Measurements from ENCODE around the gene GRHL1. TPM values are rescaled to one million over a fixed set of nuclear protein-coding genes. Genes with fewer than 3 reads are reported as not detected.

The GRHL1 gene
- polyA plus RNA-seq, 1 experiment = 1.7 TPM

- no peak for TF ChIP-seq CTCF (IDR thresholded peaks at IDR 0.05; ENCODE audit: insufficient read depth, low read depth, low read length)
- ChIA-PET POLR2A (no interaction called here), CTCF (interaction anchor here (0.8 to 1.2 kb wide), 2 partner anchors 14 to 222 kb away, joined by 3 to 4 read pairs; no protein-coding TSS in a partner anchor)
- no peak overlapping the region for H3K4me3 ChIP-seq (ENCODE audit: low read depth, low read length)
- no peaks in the 10 kb centered on the region for H3K36me3 ChIP-seq (ENCODE audit: control insufficient read depth, insufficient read depth, low read length)
- DNase-seq (ENCODE audit: low read depth) = no peak
- peaks cover 4% of the 10 kb centered on the region; the same call in 1 of the 2 replicates for H3K27me3 ChIP-seq (ENCODE audit: control insufficient read depth, insufficient read depth, low read length)
Measured at GRCh38 chr2:10022445-10022844, 71.0 kb downstream of the GRHL1 start.

- Histone ChIP-seq H3K36me3 (ENCODE audit: control insufficient read depth, insufficient read depth, low read length) (no peaks in the 10 kb centered on the region), H3K4me3 (ENCODE audit: low read depth, low read length) (no peak overlapping the region), H3K27me3 (ENCODE audit: control insufficient read depth, insufficient read depth, low read length) (peaks cover 3% of the 10 kb centered on the region; the same call in 1 of the 2 replicates)
- ChIA-PET CTCF (interaction anchor here (0.8 kb wide), 1 partner anchor 13 kb away, joined by 3 read pairs; no protein-coding TSS in a partner anchor), POLR2A (no interaction called here)
- TF ChIP-seq CTCF (IDR thresholded peaks at IDR 0.05; ENCODE audit: insufficient read depth, low read depth, low read length) = 0 out of 2 replicates have a peak, but pooled peaks have one; percentile 3
- DNase-seq (ENCODE audit: low read depth) = no peak
Measured at GRCh38 chr2:10022966-10023662, 71.6 kb downstream of the GRHL1 start.

DNA sequence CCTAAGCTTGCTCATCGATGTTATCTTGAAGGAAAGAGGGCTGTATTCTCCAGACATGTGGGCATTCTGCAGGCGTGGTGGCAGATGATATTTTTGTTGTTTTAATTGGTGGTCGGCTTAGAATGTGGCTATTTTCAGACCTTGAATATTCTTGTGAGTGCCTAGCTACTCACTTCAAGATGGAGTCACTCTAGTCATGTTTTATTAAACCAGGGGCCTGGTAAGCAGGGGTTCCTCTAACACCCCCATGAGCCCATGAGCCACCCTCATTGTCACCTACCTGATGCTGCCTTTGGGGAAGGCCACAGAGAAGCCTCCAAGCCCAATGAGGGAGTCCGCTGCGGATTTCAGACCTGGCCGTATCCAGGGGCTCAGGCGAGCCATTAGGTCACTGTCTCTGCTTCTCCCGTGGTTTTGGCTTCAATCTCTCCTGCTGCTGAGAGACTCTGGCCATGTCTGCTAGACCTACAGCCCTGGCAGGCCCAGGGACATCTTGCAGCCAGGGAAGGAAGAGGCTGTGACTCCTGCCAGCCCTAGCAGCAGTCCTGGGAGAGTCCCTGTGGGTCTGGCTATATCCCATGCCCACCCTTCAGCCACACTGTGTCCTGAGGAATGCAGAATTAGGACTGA lies 75.6 kb downstream of the GRHL1 start:
- DNase-seq (ENCODE audit: low read depth) = no peak
- POLR2A ChIA-PET = no interaction called here
- H3K36me3 ChIP-seq (ENCODE audit: control insufficient read depth, insufficient read depth, low read length) = no peaks in the 10 kb centered on the region
- TF ChIP-seq CTCF (IDR thresholded peaks at IDR 0.05; ENCODE audit: insufficient read depth, low read depth, low read length) = no peak
- no peaks in the 10 kb centered on the region for H3K27me3 ChIP-seq (ENCODE audit: control insufficient read depth, insufficient read depth, low read length)
- CTCF ChIA-PET = interaction anchor here (1.0 to 1.8 kb wide), 2 partner anchors 16 to 215 kb away, joined by 3 to 4 read pairs; no protein-coding TSS in a partner anchor
- H3K4me3 ChIP-seq (ENCODE audit: low read depth, low read length) = no peak overlapping the region

GRCh38 chr2:10027660-10028330 lies 76.3 kb downstream of the GRHL1 start:
- DNase-seq (ENCODE audit: low read depth) = no peak
- ChIA-PET CTCF (interaction anchor here (1.0 to 1.8 kb wide), 2 partner anchors 15 to 215 kb away, joined by 3 to 4 read pairs; no protein-coding TSS in a partner anchor), POLR2A (no interaction called here)
- Histone ChIP-seq H3K27me3 (ENCODE audit: control insufficient read depth, insufficient read depth, low read length) (no peaks in the 10 kb centered on the region), H3K36me3 (ENCODE audit: control insufficient read depth, insufficient read depth, low read length) (no peaks in the 10 kb centered on the region), H3K4me3 (ENCODE audit: low read depth, low read length) (no peak overlapping the region)
- TF ChIP-seq CTCF (IDR thresholded peaks at IDR 0.05; ENCODE audit: insufficient read depth, low read depth, low read length) = no peak

Measured in BJ (cell line).